ENCODE data around the gene DMD. TPM values are rescaled to one million over a fixed set of nuclear protein-coding genes. Genes with fewer than 3 reads are reported as not detected.

The DMD gene
- polyA plus RNA-seq, 1 donor from 2014 or later = 21.6 TPM

- Histone ChIP-seq H3F3A (ENCODE audit: insufficient read depth, low read length, poor library complexity, severe bottlenecking) (no peaks in the 10 kb centered on the region), H3K27me3 (ENCODE audit: insufficient read depth, low read depth, low read length) (no peaks in the 10 kb centered on the region), H3K36me3 (ENCODE audit: insufficient read depth, low read length) (no peaks in the 10 kb centered on the region), H3K4me2 (ENCODE audit: low read length) (no peak overlapping the region), H3K9me2 (ENCODE audit: insufficient read depth, low read length) (no peaks in the 10 kb centered on the region), H3K4me3 (ENCODE audit: low read length) (no peak overlapping the region), H3K9me3 (ENCODE audit: low read length) (no peaks in the 10 kb centered on the region), H4K20me1 (ENCODE audit: insufficient read depth) (no peaks in the 10 kb centered on the region), H3K27ac (ENCODE audit: low read length) (no peak overlapping the region), H3K79me2 (replicated peaks; ENCODE audit: insufficient read depth, low read length) (no peaks in the 10 kb centered on the region), H2AFZ (ENCODE audit: low read depth, low read length) (no peak overlapping the region), H3K9ac (ENCODE audit: low read length) (no peak overlapping the region)
- no peak for TF ChIP-seq POLR2AphosphoS5 (IDR thresholded peaks at IDR 0.05)
- peak; percentile 61 for TF ChIP-seq CTCF (IDR thresholded peaks at IDR 0.05; ENCODE audit: poor library complexity, severe bottlenecking)
- peak; percentile 69 for TF ChIP-seq SMC3 (conservative IDR thresholded peaks at IDR 0.05; ENCODE audit: poor library complexity)
- no peak for TF ChIP-seq REST (IDR thresholded peaks at IDR 0.05; ENCODE audit: borderline replicate concordance)
- peak; percentile 71 for TF ChIP-seq RAD21 (conservative IDR thresholded peaks at IDR 0.05)
These were observed 803.0 kb downstream of the DMD start for GRCh38 chrX:32408389-32408788.

GRCh38 chrX:32397562-32398216, 813.7 kb downstream of the DMD start:
- Histone ChIP-seq H3K4me2 (ENCODE audit: low read length) (no peak overlapping the region), H3K9me3 (ENCODE audit: low read length) (no peaks in the 10 kb centered on the region), H3K4me3 (ENCODE audit: low read length) (no peak overlapping the region), H3K79me2 (replicated peaks; ENCODE audit: insufficient read depth, low read length) (no peaks in the 10 kb centered on the region), H3K9me2 (ENCODE audit: insufficient read depth, low read length) (no peaks in the 10 kb centered on the region), H3K9ac (ENCODE audit: low read length) (no peak overlapping the region), H4K20me1 (ENCODE audit: insufficient read depth) (no peaks in the 10 kb centered on the region), H3K27ac (ENCODE audit: low read length) (no peak overlapping the region), H3K36me3 (ENCODE audit: insufficient read depth, low read length) (no peaks in the 10 kb centered on the region), H2AFZ (ENCODE audit: low read depth, low read length) (no peak overlapping the region), H3F3A (ENCODE audit: insufficient read depth, low read length, poor library complexity, severe bottlenecking) (no peaks in the 10 kb centered on the region), H3K27me3 (ENCODE audit: insufficient read depth, low read depth, low read length) (no peaks in the 10 kb centered on the region)
- TF ChIP-seq MXI1 (conservative IDR thresholded peaks at IDR 0.05; ENCODE audit: poor library complexity, severe bottlenecking) (no peak), REST (IDR thresholded peaks at IDR 0.05; ENCODE audit: borderline replicate concordance) (no peak), CTCF (IDR thresholded peaks at IDR 0.05; ENCODE audit: poor library complexity, severe bottlenecking) (no peak), RAD21 (conservative IDR thresholded peaks at IDR 0.05) (no peak), TAF1 (IDR thresholded peaks at IDR 0.05; ENCODE audit: low read depth) (no peak), POLR2AphosphoS5 (IDR thresholded peaks at IDR 0.05) (no peak), EZH2 (IDR thresholded peaks at IDR 0.05; ENCODE audit: borderline replicate concordance, insufficient read depth, low read length, poor library complexity, severe bottlenecking) (no peak), EP300 (conservative IDR thresholded peaks at IDR 0.05; ENCODE audit: poor library complexity, severe bottlenecking) (no peak), SMC3 (conservative IDR thresholded peaks at IDR 0.05; ENCODE audit: poor library complexity) (no peak)
